Muscle of back (tissue), 11 donors: ENCODE results near the gene PAM16. TPM values are rescaled to one million over a fixed set of nuclear protein-coding genes. Genes with fewer than 3 reads are reported as not detected.
"Not testable (repeated sequence)": the region's sequence is repeated elsewhere in the genome, so short reads cannot be mapped to it uniquely, and the experiment has no call there.

Experiments used
- DNase-seq, 3 donors: peaks; one replicate each; pipeline versions ENCODE4 v3.0.0 to v3.0.0-alpha.2; 2013
- polyA plus RNA-seq, 10 donors: library from polyadenylated mRNA; unstranded; fragments of 120-200 nt; gene quantifications; one replicate each; pipeline ENCODE4 v1.2.1, GENCODE V29; 2013; ENCODE audit not compliant: insufficient read length in 10 of 10

PAM16 gene
- polyA plus RNA-seq, 10 donors: 20.4 to 31.1 (median 22.2) TPM

- DNase-seq: no peak
Measured at GRCh38 chr16:4337540-4338088, 13.5 kb downstream of the PAM16 start.

- no peak for DNase-seq
Measured at GRCh38 chr16:4336701-4337539, 14.2 kb downstream of the PAM16 start.

GRCh38 chr16:4334724-4335495 lies 16.2 kb downstream of the PAM16 start:
- no peak for DNase-seq

GRCh38 chr16:4333714-4334113 lies 17.4 kb downstream of the PAM16 start:
- not testable (repeated sequence) for DNase-seq

- DNase-seq: no peak
Measured at GRCh38 chr16:4333308-4333638, 17.8 kb downstream of the PAM16 start.

GRCh38 chr16:4332623-4333307 lies 18.4 kb downstream of the PAM16 start:
- DNase-seq: no peak

GRCh38 chr16:4332083-4332482 lies 19.0 kb downstream of the PAM16 start:
- no peak for DNase-seq

GRCh38 chr16:4330277-4330874 lies 20.7 kb downstream of the PAM16 start:
- peak in 1 of 3 donors; percentile 80 for DNase-seq

- peak in 1 of 3 donors; percentile 51 for DNase-seq
Measured at GRCh38 chr16:4328782-4329775, 22.0 kb downstream of the PAM16 start.

- DNase-seq: peak; percentile 71 to 91 (median 77)
Measured at GRCh38 chr16:4328046-4328781, 22.9 kb downstream of the PAM16 start.

GRCh38 chr16:4327386-4328045 lies 23.6 kb downstream of the PAM16 start:
- peak in 1 of 3 donors; percentile 28 for DNase-seq

- peak in 1 of 3 donors; percentile 48 for DNase-seq
Measured at GRCh38 chr16:4325253-4325758, 25.8 kb downstream of the PAM16 start.

GRCh38 chr16:4324492-4325252 lies 26.4 kb downstream of the PAM16 start:
- DNase-seq: peak in 1 of 3 donors; percentile 80

- peak in 1 of 3 donors; percentile 83 for DNase-seq
Measured at GRCh38 chr16:4323845-4324488, 27.2 kb downstream of the PAM16 start.

- peak in 1 of 3 donors; percentile 43 for DNase-seq
Measured at GRCh38 chr16:4323071-4323844, 27.9 kb downstream of the PAM16 start.
